Skeletal muscle tissue (tissue), 4 donors: ENCODE data around the gene SLC2A9. TPM values are rescaled to one million over a fixed set of nuclear protein-coding genes. Genes with fewer than 3 reads are reported as not detected.

Experiments
- H3K27ac ChIP-seq: one replicate; pipeline ENCODE4 v1.7.0; 2013; ENCODE audit warnings: mild to moderate bottlenecking, low read depth, low read length, inconsistent platforms
- H3K27me3 ChIP-seq, 3 donors: one replicate each; pipeline ENCODE4 v1.7.0; 2013; ENCODE audit warnings: low read length in 3 of 3; ENCODE audit not compliant: control insufficient read depth in 3 of 3, insufficient read depth in 3 of 3
- H3K36me3 ChIP-seq, 3 donors: one replicate each; pipeline ENCODE4 v1.7.0; 2013; ENCODE audit warnings: low read length in 3 of 3; ENCODE audit not compliant: control insufficient read depth in 3 of 3, insufficient read depth in 3 of 3
- H3K4me1 ChIP-seq, 3 donors: one replicate each; pipeline ENCODE4 v1.7.0; 2013; ENCODE audit warnings: low read length in 3 of 3, mild to moderate bottlenecking in 3 of 3; ENCODE audit not compliant: control insufficient read depth in 3 of 3, insufficient read depth in 3 of 3
- H3K4me3 ChIP-seq, 3 donors: one replicate each; pipeline ENCODE4 v1.7.0; 2013; ENCODE audit warnings: low read length in 3 of 3
- H3K9ac ChIP-seq, 3 donors: one replicate each; pipeline ENCODE4 v1.7.0; 2013; ENCODE audit warnings: low read length in 3 of 3, mild to moderate bottlenecking in 3 of 3, moderate library complexity in 2 of 3, low read depth in 1 of 3
- H3K9me3 ChIP-seq, 3 donors: one replicate each; pipeline ENCODE4 v1.7.0; 2013; ENCODE audit warnings: low read length in 3 of 3; ENCODE audit not compliant: control insufficient read depth in 3 of 3
- total RNA-seq: library from RNA; depleted of rRNA; stranded (reverse); fragments of >200 nt; gene quantifications from one replicate; pipeline ENCODE4 v1.2.3, GENCODE V29; 2014
- donor health status: Osteomylitis.

The SLC2A9 gene
- total RNA-seq, 1 donor from 2014 or later: 1.0 TPM

DNA sequence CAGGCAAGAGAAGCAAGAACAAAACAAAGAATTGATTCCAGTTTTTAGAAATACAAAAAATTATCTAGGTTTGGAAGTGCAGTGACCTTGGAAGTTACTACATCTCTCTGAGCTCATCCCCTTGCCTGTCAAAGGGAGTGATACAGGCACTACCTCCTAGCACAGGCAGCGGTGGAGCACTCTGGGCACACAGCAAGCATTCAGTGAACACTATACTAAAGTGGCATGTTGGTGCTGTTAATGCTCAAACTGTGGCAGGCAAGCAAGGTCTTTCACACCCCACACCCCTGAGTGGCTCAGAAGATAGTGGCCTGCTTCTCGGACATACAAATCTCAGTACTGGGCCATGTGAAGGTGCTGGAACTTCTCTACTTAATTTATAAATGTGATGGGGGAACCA, 188.7 kb downstream of the SLC2A9 start:
- Histone ChIP-seq H3K4me3 (no peak overlapping the region), H3K27ac (no peak overlapping the region), H3K27me3 (no peaks in the 10 kb centered on the region), H3K36me3 (no peaks in the 10 kb centered on the region), H3K9me3 (no peaks in the 10 kb centered on the region), H3K9ac (no peak overlapping the region), H3K4me1 (no peaks in the 10 kb centered on the region)

GRCh38 chr4:9826551-9826950, 194.7 kb downstream of the SLC2A9 start:
- Histone ChIP-seq H3K9me3 (no peaks in the 10 kb centered on the region), H3K4me3 (no peak overlapping the region), H3K27ac (no peak overlapping the region), H3K9ac (no peak overlapping the region), H3K27me3 (no peaks in the 10 kb centered on the region), H3K36me3 (no peaks in the 10 kb centered on the region), H3K4me1 (no peaks in the 10 kb centered on the region)

GRCh38 chr4:9825049-9825448, 196.2 kb downstream of the SLC2A9 start:
- Histone ChIP-seq H3K9me3 (no peaks in the 10 kb centered on the region), H3K27ac (no peak overlapping the region), H3K27me3 (no peaks in the 10 kb centered on the region), H3K4me3 (no peak overlapping the region), H3K9ac (no peak overlapping the region), H3K36me3 (no peaks in the 10 kb centered on the region), H3K4me1 (no peaks in the 10 kb centered on the region)

- Histone ChIP-seq H3K27me3 (no peaks in the 10 kb centered on the region), H3K9ac (no peak overlapping the region), H3K36me3 (no peaks in the 10 kb centered on the region), H3K27ac (no peak overlapping the region), H3K4me3 (no peak overlapping the region), H3K4me1 (no peaks in the 10 kb centered on the region), H3K9me3 (no peaks in the 10 kb centered on the region)
These were observed 201.0 kb downstream of the SLC2A9 start for GRCh38 chr4:9820343-9820742.

DNA sequence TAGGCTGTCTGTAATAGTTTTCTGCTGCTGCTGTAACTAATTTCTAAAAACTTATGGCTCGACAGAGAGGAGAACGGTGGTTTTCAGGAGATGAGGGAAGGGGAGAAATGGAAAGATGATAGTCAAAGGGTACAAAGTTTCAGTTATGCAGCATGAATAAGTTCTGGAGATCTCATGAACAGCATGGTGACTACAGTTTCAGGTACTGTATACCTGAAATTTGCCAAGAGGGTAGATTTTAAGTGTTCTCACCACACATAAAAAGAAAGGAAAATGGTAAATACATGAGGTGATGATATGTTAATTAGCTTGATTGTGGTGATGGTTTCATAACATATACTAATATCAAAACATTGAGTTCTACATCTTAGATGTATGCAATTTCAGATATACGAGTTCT, 205.0 kb downstream of the SLC2A9 start:
- H3K4me1 ChIP-seq: no peaks in the 10 kb centered on the region

DNA sequence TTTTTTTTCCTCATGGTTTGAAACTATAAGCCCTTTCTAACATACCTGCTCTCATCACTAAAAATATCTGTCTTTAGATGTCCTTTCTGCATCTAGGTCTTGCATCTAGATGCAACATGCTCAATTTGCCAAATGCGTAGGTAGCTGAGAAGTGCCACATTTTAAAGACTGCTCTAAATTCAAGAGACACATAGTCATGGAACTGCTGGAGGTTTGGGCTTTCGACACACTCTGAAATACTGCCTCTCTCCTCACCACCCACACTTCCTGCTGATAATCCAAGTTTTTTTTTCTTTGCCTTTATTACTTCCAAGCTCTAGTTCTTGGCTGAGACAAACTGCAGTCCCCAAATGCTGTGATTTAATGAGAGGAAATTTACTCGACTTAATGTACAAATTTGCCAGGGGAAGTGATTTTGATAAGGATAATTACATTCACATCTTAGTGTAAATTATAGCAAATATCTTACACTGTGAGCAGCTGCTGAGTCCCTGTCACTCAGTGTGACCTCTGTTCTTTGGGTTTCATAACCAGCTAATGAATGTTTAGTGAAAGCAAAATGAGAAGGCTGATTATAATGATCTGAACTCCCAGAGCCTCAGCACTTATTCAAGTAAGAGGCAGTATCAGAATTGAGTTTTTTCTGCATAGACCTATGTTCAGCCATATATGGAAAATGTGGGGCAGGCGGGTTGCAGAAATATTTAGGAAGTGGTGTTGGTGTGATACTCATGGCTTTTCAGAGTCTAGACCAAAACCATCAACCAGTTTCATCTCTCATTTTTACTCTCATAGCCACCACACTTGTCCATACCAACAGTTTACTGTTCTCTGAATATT, 208.6 kb downstream of the SLC2A9 start:
- Histone ChIP-seq H3K27ac (no peak overlapping the region), H3K9ac (no peak overlapping the region), H3K4me1 (no peaks in the 10 kb centered on the region), H3K27me3 (no peaks in the 10 kb centered on the region), H3K4me3 (no peak overlapping the region), H3K36me3 (no peaks in the 10 kb centered on the region), H3K9me3 (no peaks in the 10 kb centered on the region)

More for the DNA sequence above, 205.0 kb downstream of the SLC2A9 start:
- Histone ChIP-seq H3K4me3 (no peak overlapping the region), H3K36me3 (no peaks in the 10 kb centered on the region), H3K27ac (no peak overlapping the region), H3K9ac (no peak overlapping the region), H3K9me3 (no peaks in the 10 kb centered on the region), H3K27me3 (no peaks in the 10 kb centered on the region)

- no peak overlapping the region for H3K9ac ChIP-seq
- no peak overlapping the region for H3K4me3 ChIP-seq
- no peaks in the 10 kb centered on the region for H3K27me3 ChIP-seq
- H3K4me1 ChIP-seq: no peaks in the 10 kb centered on the region
- H3K9me3 ChIP-seq: no peaks in the 10 kb centered on the region
- no peaks in the 10 kb centered on the region for H3K36me3 ChIP-seq
- H3K27ac ChIP-seq: no peak overlapping the region
These were observed 209.5 kb downstream of the SLC2A9 start for GRCh38 chr4:9811806-9812205.

DNA sequence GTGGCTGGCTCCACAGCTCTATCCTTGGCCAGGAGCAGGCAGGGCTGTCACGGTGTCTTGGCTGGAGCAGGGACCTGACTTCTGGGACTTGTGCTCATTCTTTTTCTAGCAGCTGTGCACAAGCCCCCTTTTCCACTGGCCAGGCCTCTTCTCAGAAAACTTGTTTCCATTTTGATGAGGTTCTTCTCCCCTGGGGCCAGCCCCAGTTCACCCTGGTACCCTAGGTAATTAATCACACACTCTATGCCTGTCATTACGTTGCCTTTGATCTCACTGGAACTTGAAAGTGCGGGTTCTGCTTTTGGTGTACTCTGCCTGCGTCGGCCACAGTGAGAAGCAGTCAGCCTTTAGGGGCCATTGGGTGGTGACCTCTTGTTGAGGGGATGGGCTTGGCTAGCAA, 213.2 kb downstream of the SLC2A9 start:
- Histone ChIP-seq H3K9me3 (no peaks in the 10 kb centered on the region), H3K4me1 (no peaks in the 10 kb centered on the region), H3K27me3 (peaks cover 0 to 3% (median 0%) of the 10 kb centered on the region in 3 donors), H3K4me3 (no peak overlapping the region), H3K27ac (no peak overlapping the region), H3K9ac (no peak overlapping the region), H3K36me3 (no peaks in the 10 kb centered on the region)

GRCh38 chr4:9804918-9805317, 216.4 kb downstream of the SLC2A9 start:
- no peak overlapping the region for H3K9ac ChIP-seq
- no peaks in the 10 kb centered on the region for H3K9me3 ChIP-seq
- H3K4me1 ChIP-seq: no peaks in the 10 kb centered on the region
- H3K27ac ChIP-seq: no peak overlapping the region
- no peaks in the 10 kb centered on the region for H3K36me3 ChIP-seq
- H3K27me3 ChIP-seq: peaks cover 0 to 7% (median 0%) of the 10 kb centered on the region in 3 donors
- H3K4me3 ChIP-seq: no peak overlapping the region

GRCh38 chr4:9800848-9801247, 220.4 kb downstream of the SLC2A9 start:
- H3K4me1 ChIP-seq: no peaks in the 10 kb centered on the region
- H3K9ac ChIP-seq: no peak overlapping the region
- no peak overlapping the region for H3K4me3 ChIP-seq
- H3K9me3 ChIP-seq: no peaks in the 10 kb centered on the region
- no peak overlapping the region for H3K27ac ChIP-seq
- H3K36me3 ChIP-seq: no peaks in the 10 kb centered on the region
- peaks cover 0 to 7% (median 0%) of the 10 kb centered on the region in 3 donors for H3K27me3 ChIP-seq
